GM19238 (cell line): ENCODE measurements around the gene FXYD3.
"Not testable (repeated sequence)": the region's sequence is repeated elsewhere in the genome, so short reads cannot be mapped to it uniquely, and the experiment has no call there.

Experiments
- DNase-seq: peaks from one replicate; pipeline ENCODE4 v3.0.0; 2011; ENCODE audit warnings: low spot score; ENCODE audit not compliant: insufficient read length

Gene FXYD3

DNA sequence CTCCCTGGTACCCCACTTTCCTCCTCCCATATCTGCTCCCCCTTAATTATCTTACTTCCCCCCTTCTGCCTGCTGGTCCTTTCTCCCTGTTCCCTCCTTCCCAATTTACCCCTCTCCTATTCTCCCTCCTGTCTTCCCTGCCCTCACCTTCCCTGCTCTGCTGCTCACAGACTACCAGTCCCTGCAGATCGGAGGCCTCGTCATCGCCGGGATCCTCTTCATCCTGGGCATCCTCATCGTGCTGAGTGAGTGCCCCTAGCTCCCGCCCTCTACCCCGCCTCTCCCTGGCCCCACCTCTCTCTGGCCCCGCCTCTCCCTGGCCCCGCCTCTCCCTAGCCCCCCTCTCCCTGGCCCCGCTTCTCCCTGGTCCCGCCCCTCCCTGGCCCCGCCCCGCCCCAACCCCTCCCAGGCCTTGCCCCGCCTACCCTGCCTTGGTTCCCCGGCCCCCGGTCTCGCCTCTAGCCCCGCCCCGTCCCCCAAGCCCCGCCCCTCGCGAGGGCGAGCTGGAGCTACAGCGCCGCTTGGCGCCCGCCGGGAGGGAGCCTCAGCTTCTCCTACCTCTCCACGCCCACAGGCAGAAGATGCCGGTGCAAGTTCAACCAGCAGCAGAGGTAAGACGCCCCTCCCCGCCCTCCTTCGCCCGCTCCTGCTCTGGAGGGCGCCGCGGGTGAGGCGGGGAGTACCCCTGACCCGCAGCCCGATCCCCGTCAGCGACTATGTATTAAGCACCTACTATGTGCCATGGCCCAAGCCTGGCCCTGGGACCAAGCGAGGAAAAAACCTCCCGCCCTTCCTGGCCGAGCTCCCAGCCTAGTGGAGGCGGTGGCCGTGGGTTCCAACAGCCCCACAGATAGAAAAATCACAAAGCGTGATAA is 25.6 kb downstream of the FXYD3 start:
- peak; percentile 98 for DNase-seq

- no peak for DNase-seq
Observed at GRCh38 chr19:35141837-35142605, 26.4 kb downstream of the FXYD3 start.

DNA sequence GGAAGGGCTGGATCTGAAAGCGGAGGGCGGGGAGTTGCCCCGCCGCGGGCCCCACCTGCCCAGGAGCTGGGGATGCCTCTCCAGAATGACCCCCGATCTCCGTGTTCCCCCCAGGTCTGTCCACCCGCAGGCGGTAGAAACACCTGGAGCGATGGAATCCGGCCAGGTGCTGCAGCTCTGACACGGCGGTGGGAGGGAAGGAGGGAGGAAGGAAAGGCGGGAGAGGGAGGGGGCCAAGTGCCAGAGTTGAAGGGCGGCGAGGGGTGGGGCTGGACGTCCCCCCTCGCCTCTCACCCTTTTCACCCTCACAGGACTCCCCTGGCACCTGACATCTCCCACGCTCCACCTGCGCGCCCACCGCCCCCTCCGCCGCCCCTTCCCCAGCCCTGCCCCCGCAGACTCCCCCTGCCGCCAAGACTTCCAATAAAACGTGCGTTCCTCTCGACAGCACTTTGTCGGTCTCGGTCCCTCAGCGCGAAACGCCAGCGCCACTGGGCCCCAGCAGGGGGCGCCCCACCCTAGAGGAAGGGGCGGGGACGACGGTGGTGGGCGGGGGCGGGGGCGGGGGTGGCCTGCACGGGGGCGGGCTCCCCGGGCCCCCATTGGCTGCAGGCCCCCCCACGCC is 27.1 kb downstream of the FXYD3 start:
- peak; percentile 64 for DNase-seq

DNA sequence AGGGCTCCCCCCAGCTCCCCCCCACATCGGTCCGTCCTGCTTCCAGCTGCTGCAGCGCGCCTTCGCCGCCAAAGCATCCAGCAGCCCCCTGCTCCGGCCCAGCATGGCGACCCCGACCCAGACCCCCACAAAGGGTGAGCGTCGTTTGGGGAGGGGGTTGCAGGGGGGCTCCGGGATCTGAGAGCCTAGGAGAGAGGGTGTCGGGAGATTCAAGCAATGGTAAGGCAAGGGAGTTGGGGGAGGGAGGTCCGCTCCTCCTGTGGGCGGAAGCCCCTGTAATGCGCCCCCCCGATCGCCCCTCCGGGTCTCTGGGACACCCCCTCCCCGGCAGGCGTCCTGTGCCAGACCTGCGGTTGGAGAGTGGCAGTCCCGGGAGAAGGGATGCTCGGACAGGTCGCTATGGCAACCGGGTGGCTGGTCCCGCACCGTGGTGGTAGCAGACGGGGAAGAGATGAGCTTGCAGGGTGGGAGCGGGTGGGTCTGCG is 27.6 kb downstream of the FXYD3 start, which contains the start of gene FXYD7:
FXYD7 (plus strand) TSS at position 25 of the 485 bp plus-strand sequence; CDS start at position 104, 79 bp downstream.
- no peak for DNase-seq

DNA sequence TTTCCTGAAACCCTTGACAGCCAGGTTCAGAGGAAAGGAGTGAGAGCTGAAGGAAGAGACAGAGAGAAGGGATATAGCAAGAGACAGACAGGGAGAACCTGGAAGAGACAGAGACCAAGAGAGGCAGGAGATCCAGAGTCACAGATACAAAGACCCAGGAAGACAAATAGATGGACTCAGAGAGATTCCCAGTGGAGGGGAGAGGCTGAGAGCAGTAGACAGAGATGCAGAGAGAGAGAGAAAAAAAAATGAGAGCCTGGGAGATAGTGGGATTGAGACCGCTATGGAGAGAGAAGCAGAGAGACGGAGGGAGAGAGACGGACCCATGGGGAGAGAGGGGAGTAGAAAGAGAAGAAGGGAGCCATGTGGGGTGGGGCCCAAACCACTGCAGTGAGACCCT is 28.2 kb downstream of the FXYD3 start:
- no peak for DNase-seq

DNA sequence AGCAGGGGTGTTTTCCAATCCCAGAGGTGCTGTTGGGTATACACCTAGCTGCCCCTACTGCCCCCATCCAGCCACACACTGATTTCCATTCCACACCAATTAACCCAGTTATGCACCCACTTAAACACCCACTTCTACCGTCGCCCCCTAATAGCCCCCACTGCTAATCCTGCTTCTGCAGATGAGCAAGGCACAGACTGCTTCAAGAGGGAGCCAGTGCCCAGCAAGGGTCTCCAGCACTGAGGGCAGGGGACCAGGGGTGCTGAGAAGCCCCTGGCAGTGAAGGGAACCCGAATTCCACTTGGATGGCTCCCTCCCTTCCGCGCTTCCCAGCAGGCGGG is 28.6 kb downstream of the FXYD3 start:
- DNase-seq: no peak

DNA sequence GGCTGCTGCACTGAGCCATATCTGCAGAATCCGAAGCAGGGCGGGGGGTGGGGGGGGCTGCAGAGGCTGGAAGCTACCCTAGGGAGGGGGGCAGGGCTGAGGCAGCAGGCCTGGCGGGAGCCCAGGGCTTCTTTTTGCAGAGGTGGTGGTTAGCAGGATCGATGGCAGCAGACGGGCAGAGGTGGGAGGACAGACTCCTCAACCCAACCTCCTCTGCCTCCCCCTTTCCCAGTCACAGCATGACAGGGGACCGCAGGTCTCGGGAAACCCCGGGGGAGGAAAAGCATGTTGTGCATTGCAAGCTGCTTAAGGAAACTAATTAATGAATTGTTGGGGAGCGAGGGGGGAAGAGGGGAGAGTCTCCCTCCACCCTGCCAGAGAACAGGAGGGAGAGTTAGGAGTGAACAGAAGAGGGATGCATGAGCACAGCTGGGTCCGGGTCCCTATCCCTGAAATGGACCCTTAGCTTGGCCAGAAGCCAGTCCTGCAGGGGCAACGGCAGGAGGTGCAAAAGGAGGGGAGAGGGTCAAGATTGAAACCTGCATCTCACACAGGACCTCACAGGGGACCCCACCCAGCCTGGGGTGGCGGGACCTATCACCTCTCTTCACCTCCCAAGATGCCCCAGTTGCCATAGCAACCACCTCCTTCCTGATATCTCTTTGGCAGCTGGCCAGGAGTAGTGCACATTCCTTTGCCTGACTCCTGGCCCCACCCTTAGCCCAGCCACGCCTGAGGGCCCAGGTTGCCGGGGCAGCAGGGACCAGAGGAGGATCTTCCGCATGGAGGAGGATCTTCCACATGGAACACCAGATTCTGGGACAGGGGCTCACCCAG is 29.2 kb downstream of the FXYD3 start:
- no peak for DNase-seq

DNA sequence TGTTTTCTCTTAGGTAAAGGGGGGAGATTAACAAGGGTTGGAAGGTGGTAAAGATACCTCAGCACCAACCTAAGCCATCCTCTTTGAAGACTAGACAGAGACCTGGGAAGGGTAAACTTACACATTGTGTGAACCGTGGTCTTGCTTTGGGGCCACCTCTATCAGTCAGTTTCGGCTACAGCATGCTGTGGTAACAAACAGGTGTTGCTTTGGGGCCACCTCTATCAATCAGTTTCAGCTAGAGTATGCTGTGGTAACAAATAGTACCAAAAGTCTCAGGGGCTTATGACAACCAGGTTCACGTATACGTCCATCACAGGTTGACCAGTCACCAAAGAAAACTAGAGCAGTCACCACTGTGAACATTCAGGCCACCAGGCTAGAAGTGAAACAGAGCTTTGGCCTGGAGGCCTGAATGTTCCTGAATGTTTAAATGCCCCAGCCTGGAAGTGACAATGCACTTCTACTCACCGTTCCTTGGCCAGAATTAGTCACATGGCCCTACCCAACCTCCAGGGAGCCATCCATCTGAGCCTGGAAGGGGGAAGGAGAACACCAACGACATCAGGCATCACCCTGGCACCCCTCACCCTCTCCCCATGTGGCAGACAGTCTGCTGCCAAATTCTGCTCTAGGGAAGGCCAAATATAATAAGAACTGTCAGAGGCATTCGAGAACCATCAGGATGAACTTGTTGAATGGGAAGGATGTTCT is 31.3 kb downstream of the FXYD3 start:
- no peak for DNase-seq

DNA sequence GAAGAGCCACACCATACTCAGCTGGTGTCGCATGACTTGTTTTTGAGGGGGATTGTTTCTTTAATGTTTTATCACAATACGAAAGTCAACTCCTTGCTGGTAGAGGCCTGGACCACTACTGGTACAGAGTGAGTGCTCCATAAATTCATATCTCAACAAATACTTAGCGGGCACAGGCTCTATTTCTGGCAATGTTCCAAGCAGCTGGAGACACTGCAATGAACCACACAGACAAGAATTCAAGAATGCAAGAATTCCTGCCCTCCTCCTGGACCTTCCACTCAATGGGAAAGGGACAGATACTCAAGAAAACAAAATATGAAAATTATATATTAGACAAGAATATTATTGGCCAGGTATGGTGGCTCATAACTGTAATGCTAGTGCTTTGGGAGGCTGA is 33.8 kb downstream of the FXYD3 start:
- no peak for DNase-seq

DNA sequence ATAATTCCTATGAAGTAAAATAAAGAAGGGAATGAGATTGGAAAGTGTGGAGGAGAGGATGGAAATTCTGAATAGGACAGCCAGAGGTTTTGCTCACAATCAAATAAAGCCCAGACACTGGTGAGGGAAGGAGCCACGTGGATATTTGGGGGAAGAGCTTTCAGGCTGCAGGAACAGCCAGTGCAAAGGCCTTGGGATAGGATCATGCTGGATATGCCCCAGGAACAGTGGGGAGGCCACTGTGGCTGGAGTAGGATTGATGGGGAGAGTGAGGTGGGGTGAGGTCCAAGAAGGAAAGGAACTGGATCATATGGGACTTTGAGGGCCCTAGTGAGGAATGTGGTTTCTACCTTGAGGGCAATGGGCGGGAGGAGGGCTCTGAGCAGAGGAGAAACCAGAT is 34.8 kb downstream of the FXYD3 start:
- no peak for DNase-seq

GRCh38 chr19:35151273-35152065 is 35.8 kb downstream of the FXYD3 start:
- DNase-seq: no peak

- DNase-seq: not testable (repeated sequence)
Observed at GRCh38 chr19:35153129-35153522, 37.5 kb downstream of the FXYD3 start.

GRCh38 chr19:35153701-35154524 is 38.3 kb downstream of the FXYD3 start:
- peak; percentile 70 for DNase-seq

- DNase-seq: peak; percentile 71
Observed at GRCh38 chr19:35154525-35155406, 39.1 kb downstream of the FXYD3 start, which contains the start of gene FXYD5. FXYD5 (plus strand) TSS chr19:35154735; CDS start chr19:35155551, 816 bp downstream.

GRCh38 chr19:35155441-35155840 is 39.8 kb downstream of the FXYD3 start:
- peak; percentile 47 for DNase-seq

- no peak for DNase-seq
Observed at GRCh38 chr19:35155981-35156672, 40.5 kb downstream of the FXYD3 start.

DNA sequence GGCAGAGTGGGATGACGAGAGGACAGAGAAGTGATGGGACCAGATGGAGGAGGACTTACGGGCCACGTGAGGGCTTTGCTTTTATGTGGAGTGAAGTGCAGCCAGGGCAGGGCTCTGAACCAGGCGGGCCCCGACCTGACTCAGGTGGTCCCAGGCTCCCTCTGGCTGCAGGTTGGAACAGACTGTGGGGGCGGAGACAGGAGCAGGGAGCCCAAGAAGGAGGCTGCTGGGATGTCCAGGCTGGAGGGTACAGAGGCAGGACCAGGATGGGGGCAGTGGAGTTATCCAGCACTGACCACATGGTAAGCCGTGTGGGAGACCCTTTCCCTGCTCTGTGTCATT is 41.0 kb downstream of the FXYD3 start:
- no peak for DNase-seq
